Epithelial cell of prostate (primary cell): Measurements from ENCODE around the gene ZPR1.
A peak's percentile ranks its signal among the peaks of the same experiment; 100 is the strongest.
"Not testable (repeated sequence)": the region's sequence is repeated elsewhere in the genome, so short reads cannot be mapped to it uniquely, and the experiment has no call there.

Experiments used
- DNase-seq: peaks from one replicate; pipeline ENCODE4 v3.0.0-alpha.2; 2011; ENCODE audit warnings: low read depth, low spot score
- H3K27ac ChIP-seq: fragments of 450-650 bp; 2 replicates; pipeline ENCODE4 v1.5.1; 2017; ENCODE audit warnings: mild to moderate bottlenecking

The ZPR1 gene

DNA sequence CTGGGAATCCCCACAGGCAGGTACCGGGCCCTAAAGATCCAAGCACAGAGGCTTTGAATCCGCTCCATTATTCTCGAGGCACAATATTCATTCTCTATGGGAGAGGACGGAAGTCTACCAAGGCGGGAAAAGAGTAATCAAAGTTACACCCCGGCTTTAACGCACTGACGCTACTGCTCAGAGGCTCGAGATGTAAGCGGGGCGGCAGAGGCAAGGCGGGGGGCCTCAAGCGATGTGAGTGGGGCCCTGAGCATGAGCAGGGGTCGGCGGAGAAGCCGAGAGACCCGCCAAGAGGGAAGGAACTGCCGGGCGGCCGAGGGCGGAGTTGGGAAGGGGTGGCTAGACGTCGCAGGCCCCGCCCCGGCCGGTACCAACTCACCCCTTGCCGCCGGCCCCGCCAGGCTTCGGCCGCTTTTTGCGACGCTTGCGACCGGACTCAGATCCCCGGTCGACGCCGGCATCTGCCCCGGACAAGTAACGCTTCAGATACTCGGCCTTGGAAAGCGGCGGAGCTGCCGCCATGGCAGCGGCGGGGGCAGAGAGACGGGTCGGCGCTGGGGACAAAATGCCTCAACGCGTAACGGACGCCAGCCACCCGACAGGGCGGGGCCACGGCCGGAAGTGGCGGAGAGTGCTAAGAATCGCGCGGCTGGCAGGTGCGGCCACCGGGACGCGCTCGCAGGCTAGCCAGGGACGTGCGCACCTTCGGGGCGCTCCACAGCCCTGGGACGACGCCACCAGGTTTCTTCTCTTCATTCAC, 15.2 kb downstream of the ZPR1 start, which contains the start of gene BUD13:
TSS of gene BUD13 (minus strand) at position 545 of the 760 bp plus-strand sequence. CDS start at position 522, 23 bp downstream.
- peak; percentile 20 for DNase-seq
- peak within 1 kb of the TSS; percentile 79 for H3K27ac ChIP-seq

GRCh38 chr11:116771935-116772334, 15.9 kb downstream of the ZPR1 start:
- H3K27ac ChIP-seq = peak overlapping the region; percentile 79
- DNase-seq = no peak

DNA sequence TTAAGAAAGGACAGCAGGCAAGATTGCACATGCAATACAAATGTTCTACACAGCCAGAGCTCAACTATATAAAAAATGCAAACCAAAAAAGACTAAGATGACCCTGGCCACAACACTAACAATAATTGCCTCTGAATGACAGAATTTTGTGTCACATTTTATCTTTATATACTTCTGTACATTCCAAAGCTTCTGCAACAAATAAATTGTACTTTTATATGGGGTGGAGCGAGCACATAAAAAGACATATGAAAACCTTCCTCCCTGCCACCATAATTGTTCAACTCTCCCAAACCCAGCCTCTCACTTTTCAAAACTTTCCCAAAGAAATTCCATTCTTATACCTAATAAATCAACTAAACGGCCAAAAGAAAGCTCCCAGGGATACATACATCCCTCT, 25.7 kb downstream of the ZPR1 start:
- no peak for DNase-seq

DNA sequence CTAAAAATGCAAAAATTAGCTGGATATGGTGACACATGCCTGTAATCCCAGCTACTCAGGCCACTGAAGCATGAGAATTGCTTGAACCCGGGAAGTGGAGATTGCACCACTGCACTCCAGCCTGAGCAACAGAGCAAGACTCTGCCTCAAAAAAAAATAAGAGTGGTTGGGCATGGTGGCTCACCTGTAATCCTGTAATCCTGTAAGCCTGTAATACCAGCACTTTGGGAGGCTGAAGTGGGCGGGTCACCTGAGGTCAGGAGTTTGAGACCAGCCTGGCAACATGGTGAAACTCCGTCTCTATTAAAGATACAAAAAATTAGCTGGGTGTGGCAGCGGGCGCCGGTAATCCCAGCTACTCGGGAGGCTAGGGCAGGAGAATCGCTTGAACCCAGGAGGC, 31.8 kb downstream of the ZPR1 start:
- H3K27ac ChIP-seq, DNase-seq: not testable (repeated sequence)

More for the DNA sequence above, 25.7 kb downstream of the ZPR1 start:
- no peak overlapping the region for H3K27ac ChIP-seq

GRCh38 chr11:116750070-116750718, 37.6 kb downstream of the ZPR1 start:
- H3K27ac ChIP-seq = no peak overlapping the region
- DNase-seq = no peak

DNA sequence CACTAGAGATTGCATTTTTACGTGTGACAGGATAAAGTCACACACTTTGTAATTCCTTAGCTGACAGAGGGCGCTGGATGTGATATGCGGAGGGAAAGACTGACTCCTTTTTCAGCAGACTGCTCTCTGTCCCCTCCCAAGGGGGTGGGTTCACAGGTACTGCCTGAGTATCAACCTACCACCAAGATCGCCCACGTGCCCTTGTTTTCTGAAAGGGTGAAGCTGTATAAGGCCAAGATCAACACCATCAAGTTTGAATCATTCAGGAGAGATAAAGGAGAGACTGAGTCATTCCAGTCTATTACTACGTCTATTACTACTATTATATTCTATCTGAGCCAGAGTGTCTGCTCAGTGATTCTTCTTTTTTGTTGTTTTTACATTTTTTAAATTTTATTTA, 45.7 kb downstream of the ZPR1 start:
- DNase-seq = no peak
- no peak overlapping the region for H3K27ac ChIP-seq

DNA sequence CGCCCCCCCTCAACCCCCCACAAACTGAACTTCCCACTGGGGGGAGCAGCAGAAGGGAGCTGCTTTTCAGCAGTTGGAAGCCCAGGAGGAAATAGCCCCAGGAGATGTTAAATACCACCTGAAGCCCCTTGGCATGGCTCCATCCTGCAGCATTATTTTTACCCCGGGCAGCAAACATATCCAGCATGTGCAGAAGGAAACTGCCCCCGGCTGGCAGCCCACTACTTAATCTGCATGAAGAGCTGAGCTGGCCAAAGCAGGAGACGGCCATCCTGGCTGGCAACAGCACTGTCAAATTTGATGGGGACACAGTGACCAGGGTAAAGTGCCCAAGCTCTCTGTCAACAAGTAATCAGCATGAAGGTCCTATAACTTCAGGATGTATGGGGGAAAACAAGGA, 47.1 kb downstream of the ZPR1 start:
- H3K27ac ChIP-seq = no peak overlapping the region
- DNase-seq = no peak

- no peak overlapping the region for H3K27ac ChIP-seq
- DNase-seq = no peak
Observed at GRCh38 chr11:116738975-116739374, 48.8 kb downstream of the ZPR1 start.

GRCh38 chr11:116736763-116737162, 51.1 kb downstream of the ZPR1 start:
- no peak for DNase-seq
- no peak overlapping the region for H3K27ac ChIP-seq

- DNase-seq = no peak
- no peak overlapping the region for H3K27ac ChIP-seq
Observed at GRCh38 chr11:116733969-116734508, 53.8 kb downstream of the ZPR1 start.

GRCh38 chr11:116733043-116733755, 54.6 kb downstream of the ZPR1 start:
- no peak overlapping the region for H3K27ac ChIP-seq
- no peak for DNase-seq

DNA sequence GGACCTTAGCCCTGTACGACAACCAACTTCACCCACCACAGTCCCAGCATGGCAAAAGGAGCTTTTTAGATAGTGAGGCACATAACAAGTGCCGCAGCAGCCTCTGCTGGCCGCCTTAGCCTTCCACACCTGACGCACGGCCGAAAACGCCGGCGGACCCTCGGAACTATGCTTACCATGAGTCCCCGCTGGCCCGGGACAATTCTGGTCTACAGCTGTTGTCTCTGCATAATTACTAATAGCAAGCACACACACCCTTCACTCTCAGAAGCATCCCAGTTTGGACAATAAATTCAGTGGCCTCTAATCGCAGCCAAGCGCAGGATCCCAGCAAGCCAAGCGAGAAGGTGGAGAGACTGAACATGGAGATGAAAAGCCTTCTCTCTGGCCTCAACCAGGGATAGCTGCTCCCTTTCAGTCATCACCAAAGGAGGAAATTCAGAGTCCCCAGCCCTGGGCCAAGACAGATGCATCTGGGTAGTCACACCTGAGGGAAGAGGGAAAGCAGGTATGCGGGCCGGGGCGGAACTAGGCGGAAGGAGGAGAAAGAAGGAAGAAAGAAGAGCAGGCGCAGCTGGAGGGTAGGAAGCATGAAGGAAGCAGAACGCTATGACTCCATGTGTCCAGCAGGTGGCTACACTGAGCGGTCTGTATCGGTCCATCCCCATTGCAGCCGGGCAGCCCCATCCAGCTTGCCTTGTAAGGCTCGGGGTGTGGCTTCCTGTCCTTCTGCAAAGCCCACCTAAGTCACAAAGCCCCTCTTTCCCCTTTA, 55.4 kb downstream of the ZPR1 start:
- DNase-seq = peak; percentile 10
- no peak overlapping the region for H3K27ac ChIP-seq

DNA sequence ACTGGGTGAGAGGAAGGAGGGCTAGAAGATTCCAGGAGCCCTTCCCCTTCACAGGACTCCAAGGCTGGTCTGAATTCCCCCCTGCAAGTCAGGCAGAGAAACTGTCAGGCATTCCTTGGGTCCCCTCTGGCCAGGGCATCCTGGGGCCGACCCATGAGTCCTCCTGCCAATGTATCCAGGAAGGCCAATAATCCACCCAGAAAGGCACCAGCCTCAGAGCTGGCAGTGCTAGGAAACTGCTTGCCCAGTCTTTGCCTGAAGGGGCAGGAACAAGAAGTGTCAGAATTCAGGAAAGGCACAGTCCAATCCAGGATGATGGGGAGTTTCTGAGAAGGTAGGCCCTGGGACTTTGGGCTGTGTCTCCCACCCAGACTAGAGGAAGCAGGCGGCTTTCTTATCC, 56.0 kb downstream of the ZPR1 start:
- H3K27ac ChIP-seq = no peak overlapping the region
- no peak for DNase-seq

GRCh38 chr11:116731097-116731761, 56.6 kb downstream of the ZPR1 start:
- DNase-seq = no peak
- no peak overlapping the region for H3K27ac ChIP-seq

DNA sequence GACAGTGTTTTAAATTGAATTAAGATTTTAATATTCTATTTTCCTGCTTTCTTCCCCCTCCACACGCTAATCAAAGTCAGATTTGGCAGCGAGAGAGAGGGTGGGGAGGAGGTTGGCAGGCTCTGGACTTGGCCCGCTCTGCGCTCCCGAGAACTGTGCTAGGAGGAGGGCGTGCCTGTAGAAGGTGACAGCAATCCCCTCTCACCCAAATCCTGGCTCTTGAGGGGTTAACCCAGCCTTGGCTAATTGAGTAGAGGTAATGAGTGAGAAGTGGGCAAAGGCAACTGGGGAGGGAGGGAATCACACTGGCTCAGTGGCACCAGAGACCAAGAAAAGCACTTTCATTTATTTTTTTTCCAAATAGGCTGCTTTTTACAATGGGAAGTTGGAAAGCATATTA, 57.2 kb downstream of the ZPR1 start:
- no peak overlapping the region for H3K27ac ChIP-seq
- DNase-seq = no peak

GRCh38 chr11:116730241-116730561, 57.6 kb downstream of the ZPR1 start:
- H3K27ac ChIP-seq = no peak overlapping the region
- DNase-seq = no peak

DNA sequence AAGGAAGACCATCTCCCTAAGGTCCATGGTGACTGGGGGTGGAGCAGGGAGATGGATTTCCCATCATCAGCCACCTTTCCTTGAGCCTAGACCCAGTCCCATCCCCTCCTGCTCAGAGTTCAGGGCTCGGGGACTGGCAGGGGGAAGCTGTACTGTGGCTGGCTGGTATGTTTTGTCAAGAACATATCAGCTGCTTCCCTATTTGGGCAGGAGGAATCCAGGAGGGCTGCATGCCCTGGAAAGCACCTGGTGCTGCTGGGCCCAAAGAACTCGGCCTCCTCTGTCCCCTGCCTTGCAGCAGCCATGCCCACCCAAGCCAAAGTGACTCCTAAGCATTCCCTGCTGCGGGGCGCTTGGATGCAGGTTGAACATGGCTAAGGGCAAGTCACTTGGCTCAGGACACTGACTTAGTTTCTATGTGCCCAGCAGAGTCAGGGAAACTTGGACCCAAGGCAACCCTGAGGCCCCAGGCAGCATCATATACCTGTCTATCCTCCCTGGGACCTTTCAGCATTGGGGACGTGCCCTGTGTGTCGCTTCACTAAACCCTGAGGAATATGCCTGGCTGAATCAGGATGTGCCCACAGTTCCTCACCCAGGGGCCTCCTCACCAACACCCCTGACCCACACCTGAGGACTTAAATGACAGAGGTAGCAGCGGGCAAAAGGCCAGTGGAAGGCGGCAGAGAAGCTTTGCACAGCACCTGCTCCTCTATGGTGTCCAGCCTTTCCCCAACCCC, 58.2 kb downstream of the ZPR1 start:
- no peak for DNase-seq
- H3K27ac ChIP-seq = no peak overlapping the region

DNA sequence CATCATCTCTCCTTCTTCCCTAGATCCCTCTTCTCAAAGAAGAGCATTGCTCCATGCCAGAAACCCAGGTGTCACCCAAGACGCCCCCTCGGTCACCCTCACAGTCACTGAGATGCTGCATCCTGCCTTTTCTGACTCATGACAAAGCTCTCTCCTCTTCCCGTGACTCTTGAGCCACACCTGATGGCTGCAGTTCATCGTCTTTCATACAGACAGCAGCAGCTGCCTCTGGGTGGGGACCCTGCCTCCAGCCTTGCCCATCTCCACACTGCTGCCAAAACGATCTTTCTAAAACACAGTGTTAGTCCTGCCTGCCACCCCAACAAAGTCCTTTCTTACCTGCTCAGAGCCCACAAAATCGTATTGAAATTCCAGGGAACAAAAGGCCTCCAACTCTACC, 59.8 kb downstream of the ZPR1 start:
- H3K27ac ChIP-seq = no peak overlapping the region
- no peak for DNase-seq
